ENCODE data around the gene PPM1M.

The PPM1M gene

GRCh38 chr3:52233108-52233591 is 12.4 kb upstream of the PPM1M start:
- in situ Hi-C loops (cut with MboI; ENCODE audit: low sequenced_read_pairs, unreplicated experiment) = loop anchor here (10.0 kb wide), 1 partner anchor 112 kb away; no protein-coding TSS in a partner anchor
- TF ChIP-seq, protein P1, sequence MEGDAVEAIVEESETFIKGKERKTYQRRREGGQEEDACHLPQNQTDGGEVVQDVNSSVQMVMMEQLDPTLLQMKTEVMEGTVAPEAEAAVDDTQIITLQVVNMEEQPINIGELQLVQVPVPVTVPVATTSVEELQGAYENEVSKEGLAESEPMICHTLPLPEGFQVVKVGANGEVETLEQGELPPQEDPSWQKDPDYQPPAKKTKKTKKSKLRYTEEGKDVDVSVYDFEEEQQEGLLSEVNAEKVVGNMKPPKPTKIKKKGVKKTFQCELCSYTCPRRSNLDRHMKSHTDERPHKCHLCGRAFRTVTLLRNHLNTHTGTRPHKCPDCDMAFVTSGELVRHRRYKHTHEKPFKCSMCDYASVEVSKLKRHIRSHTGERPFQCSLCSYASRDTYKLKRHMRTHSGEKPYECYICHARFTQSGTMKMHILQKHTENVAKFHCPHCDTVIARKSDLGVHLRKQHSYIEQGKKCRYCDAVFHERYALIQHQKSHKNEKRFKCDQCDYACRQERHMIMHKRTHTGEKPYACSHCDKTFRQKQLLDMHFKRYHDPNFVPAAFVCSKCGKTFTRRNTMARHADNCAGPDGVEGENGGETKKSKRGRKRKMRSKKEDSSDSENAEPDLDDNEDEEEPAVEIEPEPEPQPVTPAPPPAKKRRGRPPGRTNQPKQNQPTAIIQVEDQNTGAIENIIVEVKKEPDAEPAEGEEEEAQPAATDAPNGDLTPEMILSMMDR (IDR thresholded peaks at IDR 0.05; ENCODE audit: borderline replicate concordance, control extremely low read depth, extremely low read depth, insufficient read depth, missing control alignments) = no peak
- no peak for DNase-seq (ENCODE audit: low spot score)

GRCh38 chr3:52233968-52234367 is 11.6 kb upstream of the PPM1M start:
- in situ Hi-C loops (cut with MboI; ENCODE audit: low sequenced_read_pairs, unreplicated experiment) = loop anchor here (10.0 kb wide), 1 partner anchor 111 kb away; no protein-coding TSS in a partner anchor
- TF ChIP-seq, protein P1 (IDR thresholded peaks at IDR 0.05; ENCODE audit: borderline replicate concordance, control extremely low read depth, extremely low read depth, insufficient read depth, missing control alignments) = no peak
- no peak for DNase-seq (ENCODE audit: low spot score)

- TF ChIP-seq, protein P1 (IDR thresholded peaks at IDR 0.05; ENCODE audit: borderline replicate concordance, control extremely low read depth, extremely low read depth, insufficient read depth, missing control alignments) = no peak
- DNase-seq (ENCODE audit: low spot score) = no peak
- in situ Hi-C loops (cut with MboI; ENCODE audit: low sequenced_read_pairs, unreplicated experiment) = loop anchor here (10.0 kb wide), 1 partner anchor 110 kb away; no protein-coding TSS in a partner anchor
Observed at GRCh38 chr3:52234516-52235447, 10.8 kb upstream of the PPM1M start.

DNA sequence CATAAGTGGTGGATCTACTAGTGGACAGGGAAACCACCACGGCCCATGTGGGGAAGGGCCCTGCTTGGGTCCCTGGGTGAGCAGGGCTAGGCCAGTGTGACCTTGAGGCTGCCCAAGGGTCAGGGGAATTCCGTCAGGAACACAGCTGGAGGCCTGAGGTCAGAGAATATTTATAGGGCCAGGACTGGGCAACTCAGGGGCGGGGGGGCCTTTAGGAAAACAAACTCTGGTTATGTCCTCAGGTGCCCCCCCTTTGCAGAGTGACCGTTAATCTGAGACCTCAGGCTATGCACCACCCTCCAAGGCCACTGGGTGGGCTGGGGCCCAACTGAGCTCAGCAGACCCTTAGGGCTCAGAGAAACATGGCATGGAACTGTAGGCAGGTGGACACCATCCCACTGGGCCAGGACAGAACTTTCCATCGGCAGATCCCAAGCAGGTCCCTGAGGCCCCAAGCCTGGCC is 9.1 kb upstream of the PPM1M start:
- DNase-seq (ENCODE audit: low spot score) = no peak
- TF ChIP-seq, protein P1 (IDR thresholded peaks at IDR 0.05; ENCODE audit: borderline replicate concordance, control extremely low read depth, extremely low read depth, insufficient read depth, missing control alignments) = no peak
- in situ Hi-C loops (cut with MboI; ENCODE audit: low sequenced_read_pairs, unreplicated experiment) = loop anchor here (10.0 kb wide), 1 partner anchor 108 kb away; no protein-coding TSS in a partner anchor

GRCh38 chr3:52237006-52237656 is 8.4 kb upstream of the PPM1M start:
- DNase-seq (ENCODE audit: low spot score) = no peak
- TF ChIP-seq, protein P1 (IDR thresholded peaks at IDR 0.05; ENCODE audit: borderline replicate concordance, control extremely low read depth, extremely low read depth, insufficient read depth, missing control alignments) = no peak
- in situ Hi-C loops (cut with MboI; ENCODE audit: low sequenced_read_pairs, unreplicated experiment) = loop anchor here (10.0 kb wide), 1 partner anchor 108 kb away; no protein-coding TSS in a partner anchor

DNA sequence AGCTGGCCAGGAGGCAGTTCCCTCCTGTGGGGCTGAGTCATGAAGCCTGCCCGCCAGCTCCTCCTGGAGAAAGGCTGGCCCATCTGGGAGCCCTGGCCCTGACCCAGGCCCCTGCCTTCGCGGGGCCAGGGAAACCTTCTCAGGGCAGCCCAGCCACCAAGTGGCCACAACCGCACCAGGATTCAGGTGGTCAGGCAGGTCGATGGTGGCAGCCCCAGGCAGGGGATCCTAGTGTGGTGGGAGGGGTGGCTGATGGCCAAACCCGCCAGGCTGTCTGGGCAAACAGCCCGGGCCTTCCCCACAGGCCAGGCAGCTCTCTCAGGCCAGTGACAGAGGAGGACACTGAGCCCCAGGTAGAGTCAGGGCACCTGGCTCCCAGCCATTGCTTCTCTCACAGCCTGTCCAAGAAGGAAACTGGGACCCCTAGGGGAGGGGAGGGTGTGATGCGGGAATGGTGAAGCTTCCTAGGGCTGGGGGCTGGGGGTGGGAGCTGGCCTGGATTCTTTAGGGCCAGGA is 7.8 kb upstream of the PPM1M start:
- no peak for DNase-seq (ENCODE audit: low spot score)
- TF ChIP-seq, protein P1 (IDR thresholded peaks at IDR 0.05; ENCODE audit: borderline replicate concordance, control extremely low read depth, extremely low read depth, insufficient read depth, missing control alignments) = no peak
- in situ Hi-C loops (cut with MboI; ENCODE audit: low sequenced_read_pairs, unreplicated experiment) = loop anchor here (10.0 kb wide), 1 partner anchor 107 kb away; no protein-coding TSS in a partner anchor

Data from GM13976 (cell line).